ENCODE measurements around the gene MITF.
A peak's percentile ranks its signal among the peaks of the same experiment; 100 is the strongest.

- TF ChIP-seq, protein P1, sequence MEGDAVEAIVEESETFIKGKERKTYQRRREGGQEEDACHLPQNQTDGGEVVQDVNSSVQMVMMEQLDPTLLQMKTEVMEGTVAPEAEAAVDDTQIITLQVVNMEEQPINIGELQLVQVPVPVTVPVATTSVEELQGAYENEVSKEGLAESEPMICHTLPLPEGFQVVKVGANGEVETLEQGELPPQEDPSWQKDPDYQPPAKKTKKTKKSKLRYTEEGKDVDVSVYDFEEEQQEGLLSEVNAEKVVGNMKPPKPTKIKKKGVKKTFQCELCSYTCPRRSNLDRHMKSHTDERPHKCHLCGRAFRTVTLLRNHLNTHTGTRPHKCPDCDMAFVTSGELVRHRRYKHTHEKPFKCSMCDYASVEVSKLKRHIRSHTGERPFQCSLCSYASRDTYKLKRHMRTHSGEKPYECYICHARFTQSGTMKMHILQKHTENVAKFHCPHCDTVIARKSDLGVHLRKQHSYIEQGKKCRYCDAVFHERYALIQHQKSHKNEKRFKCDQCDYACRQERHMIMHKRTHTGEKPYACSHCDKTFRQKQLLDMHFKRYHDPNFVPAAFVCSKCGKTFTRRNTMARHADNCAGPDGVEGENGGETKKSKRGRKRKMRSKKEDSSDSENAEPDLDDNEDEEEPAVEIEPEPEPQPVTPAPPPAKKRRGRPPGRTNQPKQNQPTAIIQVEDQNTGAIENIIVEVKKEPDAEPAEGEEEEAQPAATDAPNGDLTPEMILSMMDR (IDR thresholded peaks at IDR 0.05) = no peak
- peak in 1 of 2 donors; percentile 59 for TF ChIP-seq POLR2A (IDR thresholded peaks at IDR 0.05)
Measured at GRCh38 chr3:69739204-69740102, at the start of gene MITF.

Data from suprapubic skin (tissue), 3 donors.